HG02852 (cell line): Measurements from ENCODE around the gene ABCA13.

ENCODE experiments used
- ATAC-seq: cut with Tn5 transposase; IDR thresholded peaks from one replicate; pipeline ENCODE4 v1.9.1; 2021; ENCODE audit warnings: mild to moderate bottlenecking, moderate library complexity; ENCODE audit not compliant: unreplicated experiment

The ABCA13 gene

DNA sequence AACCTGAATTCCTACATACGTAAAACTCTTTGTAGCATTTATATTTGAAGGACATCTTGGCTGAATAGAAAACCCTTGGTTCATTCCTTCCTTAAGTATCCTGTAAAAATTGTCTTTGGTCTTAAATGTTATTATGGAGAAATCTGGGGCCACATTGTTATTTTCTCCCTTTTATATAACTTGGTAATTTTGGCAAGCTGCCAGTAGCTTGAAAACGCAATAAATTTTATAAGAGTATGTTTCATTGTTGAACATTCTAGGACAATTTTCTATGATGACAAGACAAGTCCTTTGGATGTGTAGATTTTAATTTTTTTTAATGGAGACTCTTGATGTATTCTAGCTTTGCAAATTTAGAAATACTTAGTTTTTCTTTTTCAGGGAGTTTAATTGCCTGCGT is 191.9 kb downstream of the ABCA13 start:
- ATAC-seq: no peak

DNA sequence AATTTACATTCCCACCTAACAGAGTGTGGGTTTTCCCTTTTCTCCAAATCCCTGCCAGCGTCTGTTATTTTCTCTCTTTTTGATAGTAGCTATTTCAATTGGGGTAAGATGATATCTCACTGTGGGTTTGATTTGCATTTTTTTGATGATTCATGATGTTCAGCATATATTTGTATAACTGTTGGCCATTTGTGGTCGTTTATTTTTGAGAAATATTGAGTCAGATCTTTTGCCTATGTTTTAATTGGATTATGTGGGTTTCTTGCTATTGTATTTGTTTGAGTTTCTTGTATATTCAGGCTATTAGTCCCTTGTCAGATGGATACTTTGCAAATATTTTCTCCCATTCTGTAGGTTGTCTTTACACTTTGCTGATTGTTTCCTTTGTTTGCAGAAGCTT is 193.8 kb downstream of the ABCA13 start:
- ATAC-seq: no peak

DNA sequence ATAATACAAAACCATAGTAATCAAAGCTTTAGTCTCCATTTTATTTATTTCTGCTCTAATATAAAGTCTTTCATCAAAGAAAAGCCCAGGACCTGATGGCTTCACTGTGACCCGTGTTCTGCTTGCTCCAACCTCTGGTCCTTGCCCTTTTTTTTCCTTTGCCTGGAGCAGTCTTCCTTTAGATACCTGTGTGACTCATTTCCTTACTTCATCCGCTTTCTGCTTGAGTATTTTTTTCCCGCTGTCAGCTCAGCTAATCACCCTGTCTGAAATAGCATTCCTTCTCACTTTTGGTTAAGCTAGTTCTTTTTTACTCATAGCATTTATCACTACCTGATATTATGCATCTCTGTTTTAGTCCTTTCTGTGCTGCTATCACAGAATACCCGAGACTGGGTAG is 194.8 kb downstream of the ABCA13 start:
- no peak for ATAC-seq

DNA sequence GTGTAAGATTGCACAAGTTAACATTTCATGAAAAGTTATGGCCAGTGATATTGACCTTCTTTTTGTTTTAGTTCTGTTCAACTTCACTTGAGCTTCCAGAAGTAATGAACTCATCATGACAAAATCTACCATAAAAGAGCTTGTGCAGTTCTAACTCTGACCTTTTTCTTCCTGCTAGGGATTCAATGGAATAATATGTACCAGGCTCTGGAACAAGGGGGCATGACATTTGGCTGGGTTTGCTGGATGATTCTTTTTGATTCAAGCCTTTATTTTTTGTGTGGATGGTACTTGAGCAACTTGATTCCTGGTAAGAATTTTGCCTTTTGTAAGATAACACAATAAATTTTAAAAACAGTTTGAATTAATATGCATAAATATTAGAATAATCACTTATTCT is 205.0 kb downstream of the ABCA13 start:
- ATAC-seq: no peak

DNA sequence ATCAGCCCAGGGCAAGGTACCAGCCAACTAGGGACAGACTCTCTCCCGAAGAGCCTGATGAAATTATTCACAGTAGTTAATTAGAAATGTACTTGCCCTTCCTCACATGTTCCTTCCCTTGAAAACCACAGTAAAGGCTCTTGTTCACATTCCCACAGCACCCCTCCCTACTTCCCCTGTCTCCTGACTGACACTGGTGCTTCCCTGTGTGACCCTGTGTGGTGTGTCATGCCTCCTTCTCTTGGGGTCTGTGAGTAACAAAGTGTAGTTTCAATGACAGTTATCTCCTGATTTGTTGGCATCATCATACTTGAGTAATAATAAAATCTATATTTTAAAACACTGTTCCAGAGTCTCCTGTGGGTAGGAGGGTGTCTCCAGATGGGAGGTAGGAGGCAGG is 209.7 kb downstream of the ABCA13 start:
- no peak for ATAC-seq

DNA sequence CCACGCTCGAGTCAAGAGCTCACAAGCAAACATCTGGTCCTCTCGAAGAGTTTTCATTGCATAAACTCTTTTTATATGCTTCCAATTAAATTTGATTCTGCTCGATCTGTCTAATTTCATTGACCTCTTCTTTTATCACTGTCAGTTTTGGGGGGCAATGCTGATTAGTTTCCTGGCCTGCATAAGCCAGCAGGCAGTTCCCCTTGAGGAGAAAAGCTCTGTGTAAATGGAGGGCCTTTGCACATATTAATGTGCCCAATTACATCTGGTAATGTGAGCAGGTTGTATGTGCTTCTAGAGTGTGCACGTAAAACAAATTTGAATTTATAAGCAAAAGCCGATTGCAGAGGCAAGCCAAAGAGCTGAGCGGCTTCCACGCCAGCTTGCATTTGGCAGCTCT is 210.3 kb downstream of the ABCA13 start:
- no peak for ATAC-seq

DNA sequence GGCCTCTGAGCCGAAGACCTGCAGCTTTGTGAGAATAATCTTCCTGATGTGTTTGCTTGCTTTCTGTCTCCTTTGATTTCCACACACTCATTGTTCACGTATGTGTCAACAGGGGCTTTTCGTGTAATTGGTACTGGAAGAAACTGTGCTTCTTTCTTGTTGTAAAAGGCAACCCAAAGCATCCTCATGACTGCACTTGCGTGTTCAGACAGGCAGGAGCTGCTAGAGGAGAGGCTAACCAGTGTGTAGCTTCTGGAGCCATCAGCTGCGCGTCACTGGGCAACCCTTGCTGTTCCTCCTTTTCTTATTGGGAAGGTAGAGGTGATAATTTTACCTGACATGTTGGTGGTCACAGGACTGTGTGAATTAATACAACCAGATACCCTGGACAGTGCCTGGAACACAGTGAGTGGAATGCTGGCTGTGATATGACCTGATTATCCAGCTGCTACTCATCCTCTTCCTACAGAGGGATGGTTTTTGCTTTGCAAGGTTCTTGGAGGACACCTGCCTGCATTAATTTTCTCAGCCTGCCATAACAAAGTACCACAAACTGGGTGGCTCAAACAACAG is 213.0 kb downstream of the ABCA13 start:
- ATAC-seq: no peak

DNA sequence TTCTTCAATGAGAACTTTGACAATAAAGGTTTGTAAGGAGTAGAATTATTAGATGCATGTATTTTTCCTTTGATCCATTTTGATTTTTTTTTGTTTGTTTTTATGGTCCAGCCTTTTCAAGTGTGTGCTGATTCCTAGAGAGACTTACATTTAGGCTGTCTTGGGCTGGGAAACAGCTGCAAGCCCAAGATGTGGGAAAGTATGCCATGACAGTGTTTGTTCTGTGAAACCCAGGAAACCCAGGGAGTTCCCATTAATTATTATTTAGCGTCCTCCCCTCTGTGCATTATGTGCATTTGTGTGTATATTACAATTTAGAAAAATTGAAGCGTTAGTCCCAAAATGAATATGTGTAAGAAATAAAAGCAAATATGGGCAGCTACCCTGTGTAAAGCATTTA is 216.7 kb downstream of the ABCA13 start:
- ATAC-seq: no peak

DNA sequence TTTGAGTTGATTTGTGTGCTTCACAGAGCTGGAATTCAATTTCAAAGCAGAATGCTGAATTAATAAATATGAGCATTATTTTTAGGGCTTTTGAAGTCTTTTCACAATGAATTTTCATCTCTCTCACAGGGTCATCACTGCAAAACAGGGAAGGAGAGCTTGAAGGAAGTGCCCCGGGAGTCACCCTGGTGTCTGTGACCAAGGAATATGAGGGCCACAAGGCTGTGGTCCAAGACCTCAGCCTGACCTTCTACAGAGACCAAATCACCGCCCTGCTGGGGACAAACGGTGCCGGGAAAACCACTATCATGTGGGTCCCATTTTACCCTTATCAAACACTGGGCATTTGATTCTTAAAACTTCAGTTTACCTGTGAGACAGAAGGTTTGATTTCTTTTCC is 217.7 kb downstream of the ABCA13 start:
- ATAC-seq: no peak

DNA sequence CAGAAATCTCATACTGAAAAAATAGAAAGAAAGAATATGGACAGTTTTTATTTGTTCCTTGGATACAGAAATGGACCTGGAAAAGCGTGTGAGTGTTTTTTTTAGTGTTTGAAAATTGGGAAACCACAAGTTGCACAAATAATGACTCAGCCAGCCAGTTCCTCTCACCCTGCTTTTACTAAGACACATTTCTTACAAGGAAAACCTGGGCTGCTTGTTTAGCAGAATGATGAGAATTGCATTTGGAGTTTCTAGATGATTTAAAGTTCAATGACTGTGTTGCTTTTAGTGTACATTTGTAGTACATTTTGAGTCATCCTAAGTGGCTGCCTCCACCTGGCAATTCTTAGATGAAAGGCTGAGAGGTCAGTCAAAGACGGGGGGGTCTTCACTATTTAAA is 218.7 kb downstream of the ABCA13 start:
- ATAC-seq: peak; percentile 48

DNA sequence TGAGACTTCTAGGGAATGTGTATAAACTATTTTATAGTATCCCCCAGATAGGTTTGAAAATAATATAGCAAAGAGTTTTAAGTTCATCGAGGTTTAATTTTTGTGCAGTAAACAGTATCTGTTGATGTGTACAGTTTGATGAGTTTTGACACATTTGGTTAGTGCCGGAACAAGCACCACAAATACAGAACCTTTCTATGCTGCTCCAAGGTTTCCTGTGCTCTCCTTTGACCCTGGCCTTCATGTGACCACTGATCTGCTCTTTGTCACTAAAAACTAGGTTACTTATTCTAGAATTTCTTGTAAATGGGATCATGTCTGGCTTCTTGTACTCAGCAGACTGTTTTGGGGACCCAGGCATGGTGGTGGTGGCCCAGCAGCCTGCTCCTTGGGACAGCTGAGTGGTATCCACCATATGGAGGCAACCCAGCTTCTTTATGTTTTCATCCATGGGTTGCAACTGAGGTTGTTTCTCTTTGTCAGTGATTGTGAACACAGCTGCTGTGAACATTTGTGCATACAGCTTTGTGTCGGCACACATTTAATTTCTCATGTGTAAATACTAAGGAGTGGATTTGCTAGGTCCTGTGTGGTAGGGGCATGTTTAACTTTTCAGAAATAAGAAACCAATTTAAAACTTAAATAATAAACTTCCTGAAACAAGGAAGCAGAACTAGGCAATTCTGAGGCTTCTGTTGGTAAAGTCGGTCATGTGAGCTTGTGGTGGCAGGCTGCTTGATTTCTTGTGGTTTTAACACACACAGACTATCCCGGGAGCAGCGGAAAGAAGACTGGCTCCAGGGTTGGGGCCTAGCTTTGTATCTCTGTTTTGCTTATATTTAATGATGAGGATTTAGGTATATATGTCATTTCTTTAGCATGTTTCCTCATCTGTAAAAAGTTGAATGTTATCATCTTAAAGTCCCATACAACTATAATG is 219.4 kb downstream of the ABCA13 start:
- ATAC-seq: no peak

DNA sequence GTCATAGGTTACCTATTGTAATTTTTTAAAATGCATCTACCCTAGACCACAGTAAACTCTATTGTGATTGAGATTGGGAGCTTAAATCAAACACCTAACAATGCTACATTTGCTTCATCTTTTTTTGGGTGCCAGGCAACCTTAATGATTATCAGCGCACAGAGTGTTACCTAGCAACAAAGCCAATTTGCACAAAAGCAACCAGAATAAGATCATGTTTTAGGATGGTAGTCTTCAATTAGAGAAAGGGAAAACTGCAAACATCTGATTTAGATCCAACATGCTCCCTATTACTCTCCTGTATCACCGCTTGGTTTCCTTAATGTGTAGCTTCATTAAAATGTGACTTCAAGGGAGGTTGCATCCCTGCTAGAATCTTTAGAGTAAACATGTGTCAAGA is 226.9 kb downstream of the ABCA13 start:
- ATAC-seq: no peak

DNA sequence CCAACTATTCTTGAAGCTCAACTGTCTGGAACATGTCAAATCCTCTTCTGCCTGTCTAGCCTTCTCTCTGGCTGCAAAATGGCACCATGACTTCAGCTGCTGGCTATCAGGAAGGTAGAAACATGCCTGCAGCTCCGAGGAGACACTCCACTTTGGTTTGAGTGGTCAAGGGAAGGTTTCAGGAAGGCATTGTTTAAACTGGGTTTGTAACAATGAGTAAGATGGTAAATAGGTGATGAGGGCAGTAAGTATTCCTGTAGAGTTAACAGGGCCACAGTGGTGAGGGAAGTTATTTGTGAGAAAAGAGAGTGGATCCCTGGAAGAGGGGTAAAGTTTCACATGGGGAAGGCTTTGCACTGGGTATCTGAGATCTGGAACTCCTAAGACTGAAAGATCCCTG is 231.5 kb downstream of the ABCA13 start:
- no peak for ATAC-seq

DNA sequence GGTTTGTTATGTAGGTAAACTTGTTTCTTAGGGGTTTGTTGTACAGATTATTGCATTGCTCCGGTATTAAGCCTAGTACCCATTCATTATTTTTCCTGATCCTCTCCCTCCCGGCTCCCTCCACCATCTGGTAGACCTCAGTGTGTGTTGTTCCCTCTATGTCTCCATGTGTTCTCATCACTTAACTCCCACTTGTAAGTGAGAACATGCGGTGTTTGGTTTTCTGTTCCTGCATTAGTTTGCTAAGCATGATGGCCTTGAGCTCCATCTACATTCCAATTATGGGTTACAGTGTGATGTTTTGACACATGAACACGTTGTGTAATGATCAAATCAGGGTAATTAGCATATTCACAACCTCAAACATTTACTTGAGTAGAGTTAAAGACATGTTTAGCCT is 237.5 kb downstream of the ABCA13 start:
- ATAC-seq: no peak

DNA sequence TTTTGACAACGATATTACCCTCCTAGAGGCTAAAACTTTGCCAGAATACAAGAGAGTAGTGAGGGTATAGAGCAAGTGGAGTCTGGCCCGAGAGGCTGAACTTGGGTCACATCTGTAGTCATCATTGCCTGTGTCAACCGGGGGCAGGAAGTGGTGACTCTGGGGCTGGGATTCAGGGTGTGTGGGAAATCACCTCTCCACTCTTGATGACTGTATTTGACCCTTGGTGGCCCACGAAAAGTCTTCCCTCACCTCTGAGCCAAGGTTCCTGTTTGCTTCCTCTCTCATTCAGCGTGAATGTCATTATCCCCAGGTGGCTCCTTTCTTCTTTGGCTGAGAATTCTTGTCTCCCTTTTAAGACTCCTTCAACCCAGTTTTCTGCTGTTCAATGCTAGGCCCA is 240.4 kb downstream of the ABCA13 start:
- ATAC-seq: peak; percentile 72

DNA sequence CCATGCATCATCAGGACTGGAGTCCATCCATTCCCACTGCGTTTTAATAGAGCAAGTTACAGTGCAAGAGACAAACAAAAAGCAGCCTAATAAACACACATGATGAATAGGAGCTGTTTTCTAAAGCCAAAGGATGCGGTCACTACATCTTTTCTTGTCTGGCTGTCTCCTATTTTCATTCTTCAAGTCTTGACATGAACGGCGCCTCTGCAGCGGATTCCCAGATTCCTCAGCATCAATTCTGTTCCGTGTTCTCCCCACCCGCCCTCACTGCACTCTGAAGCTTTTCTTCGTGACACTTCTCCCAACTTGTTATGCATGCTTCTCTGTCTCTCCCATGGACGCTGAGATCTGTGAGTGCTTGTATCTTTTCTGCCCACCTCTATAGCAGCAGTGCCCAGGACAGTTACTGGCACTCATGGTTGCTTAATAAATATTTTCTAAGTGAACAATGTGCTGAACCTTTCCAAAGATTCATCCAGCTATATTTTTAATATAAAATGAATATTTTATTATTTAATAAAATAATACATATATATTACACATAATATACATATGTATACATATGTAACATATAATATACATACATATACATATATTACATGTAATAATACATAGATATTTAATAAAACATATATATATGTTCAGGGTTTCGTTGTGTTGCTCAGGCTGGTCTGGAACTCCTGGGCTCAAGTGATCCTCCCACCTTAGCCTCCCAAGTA is 242.9 kb downstream of the ABCA13 start:
- ATAC-seq: no peak

DNA sequence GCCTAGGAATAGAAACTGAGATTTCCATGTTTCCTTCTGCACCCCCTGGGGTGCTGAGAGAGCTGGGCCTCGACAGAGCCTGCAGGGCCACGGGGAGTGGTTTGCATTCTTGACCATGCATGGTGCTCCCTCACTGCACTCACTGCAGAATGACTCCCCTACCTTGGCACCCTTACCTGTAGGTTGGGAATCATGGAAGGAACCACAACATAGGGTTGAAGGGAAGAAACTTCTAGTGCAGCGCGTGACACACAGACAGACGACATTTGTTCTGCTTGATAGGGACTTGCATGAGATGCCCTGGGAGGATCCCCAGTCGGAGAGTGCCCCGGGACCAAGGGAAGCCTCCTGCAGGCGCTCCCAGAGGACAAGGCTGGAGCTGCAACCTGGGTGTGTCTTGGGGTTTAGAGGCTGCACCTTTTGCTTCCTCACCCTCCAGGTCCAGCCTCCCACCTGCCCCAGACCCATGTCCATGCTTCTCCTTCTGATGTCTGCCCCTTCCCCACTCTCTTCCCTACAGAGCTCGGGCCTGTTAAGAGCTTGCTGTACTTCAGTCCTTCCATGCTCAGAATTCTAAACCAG is 245.2 kb downstream of the ABCA13 start:
- no peak for ATAC-seq

DNA sequence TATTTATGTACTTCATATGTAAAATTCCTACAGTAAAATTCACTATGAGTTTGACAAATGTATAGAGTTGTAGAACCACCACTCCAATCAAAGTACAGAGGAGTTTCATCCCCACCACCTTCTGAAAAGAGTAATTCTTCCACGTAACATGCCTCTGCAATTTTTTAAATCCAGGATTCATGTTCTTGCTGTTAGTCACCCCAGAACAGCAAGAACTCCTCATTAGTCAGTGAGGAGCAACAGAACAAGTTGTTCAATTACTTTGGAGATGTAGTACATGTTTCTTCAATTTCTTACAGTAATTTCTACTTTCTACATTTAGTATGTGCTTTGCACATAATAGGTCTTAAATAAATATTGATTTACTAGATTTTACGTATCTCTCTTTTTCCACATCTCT is 248.1 kb downstream of the ABCA13 start:
- no peak for ATAC-seq

DNA sequence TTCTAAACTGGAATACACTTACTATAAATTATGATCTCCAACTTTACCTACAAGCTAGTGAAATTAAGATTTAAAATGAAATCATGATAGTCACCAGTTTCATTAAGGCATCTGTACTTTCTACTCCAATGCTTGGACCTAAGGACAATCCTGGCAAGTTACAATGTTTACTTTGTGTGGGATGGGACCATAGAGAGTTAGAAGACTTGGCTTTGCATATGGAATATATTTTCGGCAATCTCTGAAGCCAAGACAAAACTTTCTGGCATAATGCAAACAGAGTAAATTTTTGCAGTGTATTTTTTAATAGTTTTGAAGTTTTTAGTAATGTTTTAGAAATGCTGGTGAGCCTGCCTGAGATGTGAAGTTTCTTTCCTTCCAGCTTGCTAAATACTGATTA is 248.9 kb downstream of the ABCA13 start:
- ATAC-seq: no peak

DNA sequence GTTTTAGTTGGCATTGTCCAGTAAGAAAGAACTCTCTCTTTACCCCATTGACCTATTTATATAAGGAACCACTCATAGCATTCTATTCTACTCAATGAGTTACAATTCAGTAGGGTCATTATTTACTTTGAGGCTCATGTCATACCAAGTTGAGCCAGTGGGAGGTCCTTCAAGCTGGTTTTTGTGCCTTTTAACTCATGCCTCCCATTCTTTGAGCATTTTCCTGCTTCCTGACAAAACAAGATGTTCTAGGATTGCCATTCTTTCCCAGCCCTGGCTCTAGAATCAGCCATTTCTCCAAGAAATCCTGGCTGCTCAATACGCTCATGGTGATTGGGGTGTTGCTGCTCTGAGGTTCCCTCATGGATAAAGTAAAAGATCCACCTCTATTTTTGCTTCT is 250.1 kb downstream of the ABCA13 start:
- ATAC-seq: no peak

DNA sequence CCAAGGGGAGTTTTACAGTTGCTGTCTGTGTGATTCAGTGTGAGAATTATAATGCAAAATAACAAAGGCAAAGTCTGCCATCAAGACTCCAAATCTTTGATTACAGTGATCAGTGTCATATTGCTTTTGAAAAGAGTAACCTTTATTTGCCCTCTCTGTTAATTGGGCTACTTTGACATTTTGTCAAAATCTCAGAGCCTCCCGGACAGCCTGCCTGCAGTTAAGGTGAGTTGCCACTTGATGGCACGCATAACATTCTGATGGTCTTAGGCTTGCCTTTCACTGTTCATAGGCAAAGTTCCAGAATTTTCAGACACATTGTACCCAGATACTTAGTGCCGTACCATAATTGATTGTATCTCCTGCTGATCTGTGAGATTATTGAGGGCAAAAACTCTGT is 253.5 kb downstream of the ABCA13 start:
- ATAC-seq: peak; percentile 67
